Mesothelial cell of epicardium (in vitro differentiated cells): ENCODE measurements around the gene PIANP. TPM values are rescaled to one million over a fixed set of nuclear protein-coding genes. Genes with fewer than 3 reads are reported as not detected.

ENCODE experiments used
- DNase-seq, 2 experiments: peaks; one replicate each; pipeline ENCODE4 v3.0.0; 2021; ENCODE audit warnings: low spot score in 2 of 2; ENCODE audit not compliant: unreplicated experiment in 2 of 2
- H3K27ac Mint-ChIP-seq: 2 replicates; pipeline ENCODE4 v1.8.0; 2021; ENCODE audit warnings: mixed read lengths
- H3K27me3 Mint-ChIP-seq: 2 replicates; pipeline ENCODE4 v1.8.0; 2021; ENCODE audit warnings: low read depth, mixed read lengths
- H3K36me3 Mint-ChIP-seq: 2 replicates; pipeline ENCODE4 v1.8.0; 2021; ENCODE audit warnings: mixed read lengths
- H3K4me1 Mint-ChIP-seq: 2 replicates; pipeline ENCODE4 v1.8.0; 2021; ENCODE audit warnings: mixed read lengths
- H3K4me3 Mint-ChIP-seq: 2 replicates; pipeline ENCODE4 v1.8.0; 2021; ENCODE audit warnings: mild to moderate bottlenecking, moderate library complexity, mixed read lengths
- H3K9me3 Mint-ChIP-seq: 2 replicates; pipeline ENCODE4 v1.8.0; 2021; ENCODE audit warnings: mixed read lengths
- total RNA-seq: library from RNA; stranded (reverse); gene quantifications from 3 replicates; pipeline ENCODE4 v1.2.1, GENCODE V29; 2021
- TF ChIP-seq, protein P1 (sequence below): fragments of 200-600 bp; sonication (generic); IDR thresholded peaks from one replicate; pipeline ENCODE4 v1.5.0; 2021; ENCODE audit warnings: antibody characterized with exemption; ENCODE audit not compliant: unreplicated experiment

The PIANP gene
- total RNA-seq, 1 donor from 2014 or later, result 3.9 TPM

DNA sequence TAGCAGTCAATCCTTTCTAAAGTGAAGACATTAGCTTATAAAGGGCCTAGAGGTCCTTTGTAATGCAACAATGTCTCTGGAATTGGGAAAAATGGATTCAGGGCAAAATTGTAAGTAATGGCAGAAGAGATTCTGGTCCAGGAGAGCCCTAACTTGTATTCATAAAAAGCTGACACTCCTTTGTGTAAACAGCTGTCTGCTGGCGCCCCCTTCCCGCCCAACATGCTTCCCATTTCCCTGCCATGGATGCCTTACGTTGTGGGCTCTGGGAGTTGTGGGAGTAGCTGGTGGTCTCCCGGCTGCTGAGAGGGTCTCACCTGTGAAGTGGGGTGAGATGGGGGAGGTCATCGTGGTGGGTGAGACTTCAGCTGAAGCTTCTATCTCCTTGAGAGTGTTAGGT lies 55.7 kb downstream of the PIANP start:
- Mint-ChIP-seq H3K27ac (no peak overlapping the region), H3K27me3 (peaks cover 16% of the 10 kb centered on the region), H3K36me3 (peaks cover 14% of the 10 kb centered on the region), H3K9me3 (no peaks in the 10 kb centered on the region), H3K4me3 (no peak overlapping the region), H3K4me1 (peaks cover 13% of the 10 kb centered on the region)
- TF ChIP-seq, protein P1, sequence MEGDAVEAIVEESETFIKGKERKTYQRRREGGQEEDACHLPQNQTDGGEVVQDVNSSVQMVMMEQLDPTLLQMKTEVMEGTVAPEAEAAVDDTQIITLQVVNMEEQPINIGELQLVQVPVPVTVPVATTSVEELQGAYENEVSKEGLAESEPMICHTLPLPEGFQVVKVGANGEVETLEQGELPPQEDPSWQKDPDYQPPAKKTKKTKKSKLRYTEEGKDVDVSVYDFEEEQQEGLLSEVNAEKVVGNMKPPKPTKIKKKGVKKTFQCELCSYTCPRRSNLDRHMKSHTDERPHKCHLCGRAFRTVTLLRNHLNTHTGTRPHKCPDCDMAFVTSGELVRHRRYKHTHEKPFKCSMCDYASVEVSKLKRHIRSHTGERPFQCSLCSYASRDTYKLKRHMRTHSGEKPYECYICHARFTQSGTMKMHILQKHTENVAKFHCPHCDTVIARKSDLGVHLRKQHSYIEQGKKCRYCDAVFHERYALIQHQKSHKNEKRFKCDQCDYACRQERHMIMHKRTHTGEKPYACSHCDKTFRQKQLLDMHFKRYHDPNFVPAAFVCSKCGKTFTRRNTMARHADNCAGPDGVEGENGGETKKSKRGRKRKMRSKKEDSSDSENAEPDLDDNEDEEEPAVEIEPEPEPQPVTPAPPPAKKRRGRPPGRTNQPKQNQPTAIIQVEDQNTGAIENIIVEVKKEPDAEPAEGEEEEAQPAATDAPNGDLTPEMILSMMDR, result no peak
- DNase-seq, result no peak

DNA sequence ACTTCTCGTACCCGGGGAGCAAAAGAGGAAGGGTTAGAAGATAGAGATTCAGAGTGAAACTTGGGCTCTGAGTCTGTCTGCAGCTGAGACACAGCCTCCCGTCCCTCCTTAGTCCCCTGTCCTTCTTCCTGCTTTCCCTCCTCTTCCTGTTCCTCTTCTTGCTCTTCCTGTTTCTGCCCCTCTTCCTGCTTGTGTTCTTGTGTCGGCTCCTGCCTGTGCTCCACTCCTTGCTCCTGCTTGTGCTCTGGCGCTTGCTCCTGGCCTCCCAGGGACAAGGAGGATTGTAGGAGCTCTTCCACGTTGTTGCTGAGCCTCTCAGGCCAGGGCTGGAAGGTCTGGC lies 56.4 kb downstream of the PIANP start:
- H3K9me3 Mint-ChIP-seq, result no peaks in the 10 kb centered on the region
- DNase-seq, result no peak
- no peak overlapping the region for H3K4me3 Mint-ChIP-seq
- H3K4me1 Mint-ChIP-seq, result peaks cover 13% of the 10 kb centered on the region
- H3K27ac Mint-ChIP-seq, result no peak overlapping the region
- peaks cover 18% of the 10 kb centered on the region for H3K27me3 Mint-ChIP-seq
- peaks cover 14% of the 10 kb centered on the region for H3K36me3 Mint-ChIP-seq
- TF ChIP-seq, protein P1, result no peak

Other genes starting within 250 kb of the PIANP start
- gene TAPBPL, start 248.8 kb downstream of the PIANP start, total RNA-seq, result 2.2 to 2.6 TPM (median 2.5 TPM) in 3 replicates
- 5.2 to 6.9 TPM (median 6.4 TPM) in 3 replicates for gene VAMP1, start 230.1 kb downstream of the PIANP start, total RNA-seq
- gene MRPL51, start 207.6 kb downstream of the PIANP start, total RNA-seq, result 137 to 148 TPM (median 145 TPM) in 3 replicates
- gene NCAPD2, start 206.7 kb downstream of the PIANP start, total RNA-seq, result 56.3 to 62.6 TPM (median 57.1 TPM) in 3 replicates
- gene GAPDH, start 166.3 kb downstream of the PIANP start, total RNA-seq, result 2,078 to 2,104 TPM (median 2,089 TPM) in 3 replicates
- 14.8 to 16.1 TPM (median 14.8 TPM) in 3 replicates for gene IFFO1, start 144.8 kb downstream of the PIANP start, total RNA-seq
- gene NOP2, start 132.5 kb downstream of the PIANP start, total RNA-seq, result 51.8 to 58.6 TPM (median 56.6 TPM) in 3 replicates
- 332 to 358 TPM (median 332 TPM) in 3 replicates for gene CHD4, start 93.4 kb downstream of the PIANP start, total RNA-seq
- gene LPAR5, start 64.9 kb downstream of the PIANP start, total RNA-seq, result 1.3 to 1.7 TPM (median 1.3 TPM) in 3 replicates
- 2.7 to 3.7 TPM (median 3.5 TPM) in 3 replicates for gene ACRBP, start 53.4 kb downstream of the PIANP start, total RNA-seq
- gene ING4, start 37.7 kb downstream of the PIANP start, total RNA-seq, result 63.5 to 69.0 TPM (median 64.2 TPM) in 3 replicates
- gene ZNF384, start 11.4 kb downstream of the PIANP start, total RNA-seq, result 94.9 to 101 TPM (median 96.3 TPM) in 3 replicates
- 34.1 to 37.6 TPM (median 34.8 TPM) in 3 replicates for gene COPS7A, start 23.2 kb upstream of the PIANP start, total RNA-seq
- gene MLF2, start 52.3 kb upstream of the PIANP start, total RNA-seq, result 195 to 203 TPM (median 202 TPM) in 3 replicates
- gene PTMS, start 65.5 kb upstream of the PIANP start, total RNA-seq, result 320 to 338 TPM (median 323 TPM) in 3 replicates
- 2.7 to 3.8 TPM (median 3.5 TPM) in 3 replicates for gene LAG3, start 71.7 kb upstream of the PIANP start, total RNA-seq
- 2.9 to 3.9 TPM (median 3.8 TPM) in 3 replicates for gene CD4, start 88.7 kb upstream of the PIANP start, total RNA-seq
- 10.8 to 11.5 TPM (median 11.0 TPM) in 3 replicates for gene GPR162, start 121.0 kb upstream of the PIANP start, total RNA-seq
- 80.7 to 86.2 TPM (median 83.8 TPM) in 3 replicates for gene P3H3, start 127.6 kb upstream of the PIANP start, total RNA-seq
- gene GNB3, start 140.1 kb upstream of the PIANP start, total RNA-seq, result 22.9 to 24.3 TPM (median 23.0 TPM) in 3 replicates
- gene CDCA3, start 150.5 kb upstream of the PIANP start, total RNA-seq, result 11.9 to 18.6 TPM (median 14.3 TPM) in 3 replicates
- 119 to 126 TPM (median 122 TPM) in 3 replicates for gene USP5, start 151.3 kb upstream of the PIANP start, total RNA-seq
- 473 to 488 TPM (median 484 TPM) in 3 replicates for gene TPI1, start 166.7 kb upstream of the PIANP start, total RNA-seq
- gene SPSB2, start 172.5 kb upstream of the PIANP start, total RNA-seq, result 2.4 to 4.1 TPM (median 2.9 TPM) in 3 replicates
- 11.6 to 14.4 TPM (median 13.4 TPM) in 3 replicates for gene LRRC23, start 204.0 kb upstream of the PIANP start, total RNA-seq
- gene ENO2, start 213.8 kb upstream of the PIANP start, total RNA-seq, result 30.2 to 30.7 TPM (median 30.2 TPM) in 3 replicates
- gene ATN1, start 227.1 kb upstream of the PIANP start, total RNA-seq, result 193 to 205 TPM (median 195 TPM) in 3 replicates
- not detected in 3 replicates for gene RNU7-1, start 243.0 kb upstream of the PIANP start, total RNA-seq
- 203 to 215 TPM (median 204 TPM) in 3 replicates for gene C12orf57, start 243.2 kb upstream of the PIANP start, total RNA-seq